COLO829 (cell line): ENCODE measurements around the gene OTOP3.
"Not testable (repeated sequence)": the region's sequence is repeated elsewhere in the genome, so short reads cannot be mapped to it uniquely, and the experiment has no call there.

Experiments
- DNase-seq: peaks from one replicate; pipeline ENCODE4 v3.0.0; 2012; ENCODE audit warnings: low spot score

Gene OTOP3

GRCh38 chr17:74935585-74936469 lies at the start of gene OTOP3:
Gene OTOP3, plus strand, starts transcription at chr17:74935898. Its CDS starts 24 bp downstream, at chr17:74935922.
- no peak for DNase-seq

- no peak for DNase-seq
Observed at GRCh38 chr17:74888469-74888868, 47.2 kb upstream of the OTOP3 start.

GRCh38 chr17:74890554-74890953 lies 45.1 kb upstream of the OTOP3 start:
- no peak for DNase-seq

- DNase-seq: no peak
Observed at GRCh38 chr17:74892013-74892841, 43.5 kb upstream of the OTOP3 start.

- no peak for DNase-seq
Observed at GRCh38 chr17:74892974-74893911, 42.5 kb upstream of the OTOP3 start, which contains the start of gene FADS6. Gene FADS6, minus strand, starts transcription at chr17:74893633. Its CDS starts 38 bp downstream, at chr17:74893595.

GRCh38 chr17:74893936-74894671 lies 41.6 kb upstream of the OTOP3 start:
- DNase-seq: no peak

- DNase-seq: no peak
Observed at GRCh38 chr17:74898376-74898946, 37.2 kb upstream of the OTOP3 start.

- no peak for DNase-seq
Observed at GRCh38 chr17:74900208-74900607, 35.5 kb upstream of the OTOP3 start.

GRCh38 chr17:74901353-74902135 lies 34.2 kb upstream of the OTOP3 start:
- no peak for DNase-seq

- no peak for DNase-seq
Observed at GRCh38 chr17:74903034-74903433, 32.7 kb upstream of the OTOP3 start.

GRCh38 chr17:74903671-74904070 lies 32.0 kb upstream of the OTOP3 start:
- DNase-seq: no peak

GRCh38 chr17:74904687-74905409 lies 30.9 kb upstream of the OTOP3 start:
- no peak for DNase-seq

- DNase-seq: not testable (repeated sequence)
Observed at GRCh38 chr17:74906214-74906793, 29.4 kb upstream of the OTOP3 start.

- no peak for DNase-seq
Observed at GRCh38 chr17:74907012-74907411, 28.7 kb upstream of the OTOP3 start.

- DNase-seq: not testable (repeated sequence)
Observed at GRCh38 chr17:74909097-74909496, 26.6 kb upstream of the OTOP3 start.

- not testable (repeated sequence) for DNase-seq
Observed at GRCh38 chr17:74911423-74911822, 24.3 kb upstream of the OTOP3 start.

- DNase-seq: no peak
Observed at GRCh38 chr17:74916136-74916850, 19.4 kb upstream of the OTOP3 start.

GRCh38 chr17:74916851-74917199 lies 18.9 kb upstream of the OTOP3 start:
- DNase-seq: no peak
